Measurements from ENCODE around the gene ACADM. TPM values are rescaled to one million over a fixed set of nuclear protein-coding genes. Genes with fewer than 3 reads are reported as not detected.
"Not testable (repeated sequence)": the region's sequence is repeated elsewhere in the genome, so short reads cannot be mapped to it uniquely, and the experiment has no call there.

ACADM gene
- total RNA-seq, 2 experiments from 2014 or later = 33.9 to 40.7 TPM

DNA sequence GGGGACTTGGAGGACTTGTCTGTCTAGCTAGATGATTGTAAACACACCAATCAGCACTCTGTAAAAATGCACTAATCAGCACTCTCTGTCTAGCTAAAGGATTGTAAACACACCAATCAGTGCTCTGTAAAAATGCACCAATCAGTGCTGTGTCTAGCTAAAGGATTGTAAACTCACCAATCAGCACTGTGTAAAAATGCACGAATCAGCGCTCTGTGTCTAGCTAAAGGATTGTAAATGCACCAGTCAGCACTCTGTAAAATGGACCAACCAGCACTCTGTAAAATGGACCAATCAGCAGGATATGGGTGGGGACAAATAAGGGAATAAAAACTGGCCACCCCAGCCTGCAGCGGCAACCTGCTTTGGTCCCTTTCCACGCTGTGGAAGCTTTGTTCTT is 34.0 kb downstream of the ACADM start:
- peaks cover 43% of the 10 kb centered on the region for H3K36me3 Mint-ChIP-seq (ENCODE audit: low read depth)
- H3K4me3 Mint-ChIP-seq, POLR2A ChIA-PET, H3K27ac Mint-ChIP-seq, H3K4me1 Mint-ChIP-seq, H3K27me3 Mint-ChIP-seq, DNase-seq: not testable (repeated sequence)
- H3K9me3 Mint-ChIP-seq = peaks cover 13% of the 10 kb centered on the region
- CTCF ChIA-PET = interaction anchor here (1.1 kb wide), 1 partner anchor 15 kb away, joined by 4 read pairs; no protein-coding TSS in a partner anchor

DNA sequence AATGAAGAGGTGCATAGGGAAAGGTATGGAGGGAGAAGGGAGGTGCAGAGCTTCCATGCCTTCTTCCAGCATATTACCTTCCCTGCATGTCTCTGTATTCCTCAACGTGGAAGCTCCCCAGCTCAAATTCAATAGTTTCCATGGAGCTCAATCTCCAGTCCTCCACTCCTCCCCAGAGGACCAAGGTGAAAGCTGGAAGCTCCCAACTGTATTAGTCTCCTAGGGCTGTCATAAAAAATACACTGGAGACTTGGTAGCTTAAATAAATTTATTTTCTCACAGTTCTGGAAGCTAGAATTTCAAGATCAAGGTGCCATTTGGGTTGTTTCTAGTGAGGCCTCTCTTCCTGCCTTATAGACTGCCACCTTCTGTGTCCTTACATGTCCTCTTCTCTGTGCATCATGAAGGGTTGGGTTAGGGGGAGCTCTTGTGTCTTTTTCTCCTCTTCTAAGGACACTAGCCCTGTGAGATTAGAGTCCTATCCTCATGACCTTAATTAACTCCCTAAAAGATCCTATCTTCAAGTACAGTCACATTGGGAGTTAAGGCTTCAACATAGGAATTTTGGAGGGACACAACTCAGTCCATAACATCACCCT is 39.6 kb downstream of the ACADM start:
- Mint-ChIP-seq H3K27ac (no peak overlapping the region), H3K4me1 (no peaks in the 10 kb centered on the region), H3K4me3 (no peak overlapping the region), H3K36me3 (ENCODE audit: low read depth) (peaks cover 7% of the 10 kb centered on the region), H3K9me3 (no peaks in the 10 kb centered on the region), H3K27me3 (no peaks in the 10 kb centered on the region)
- no peak for DNase-seq
- ChIA-PET CTCF (interaction anchor here (0.8 to 1.2 kb wide), 2 partner anchors 9 kb away, joined by 3 read pairs; no protein-coding TSS in a partner anchor), POLR2A (no interaction called here)

DNA sequence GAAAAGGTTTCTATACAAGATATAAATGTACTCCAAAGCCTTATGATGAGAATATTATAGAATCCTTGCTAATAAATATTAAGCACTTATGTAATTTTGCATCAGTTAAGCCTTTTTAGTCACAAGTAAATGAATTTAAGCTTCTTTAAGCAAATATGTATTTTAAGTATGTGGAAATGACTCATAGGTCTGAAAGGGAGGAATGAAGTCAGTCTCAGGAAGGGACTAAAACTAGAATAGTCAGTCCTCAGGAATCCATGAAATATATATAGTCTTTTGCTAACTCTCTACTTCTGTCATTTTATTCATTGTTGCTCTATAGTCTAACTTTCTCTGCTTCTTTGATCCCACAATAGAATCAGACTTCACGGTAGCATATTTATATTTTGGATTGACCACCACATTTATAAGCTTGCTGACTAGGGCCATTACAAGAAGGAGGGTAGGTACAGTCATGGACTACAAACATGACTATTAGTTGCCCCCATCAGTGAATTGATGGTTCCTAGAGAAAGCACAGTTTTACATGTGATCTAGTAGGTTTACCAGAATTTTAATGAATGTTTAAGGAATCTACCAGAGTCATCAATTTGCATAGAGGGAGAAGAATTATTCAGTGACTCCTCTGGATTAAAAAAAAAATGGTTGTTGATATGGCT is 41.3 kb downstream of the ACADM start:
- H3K36me3 Mint-ChIP-seq (ENCODE audit: low read depth) = peaks cover 5% of the 10 kb centered on the region
- CTCF ChIA-PET = interaction anchor here (1.7 kb wide), 1 partner anchor 20 kb away, joined by 3 read pairs; no protein-coding TSS in a partner anchor
- H3K27ac Mint-ChIP-seq = no peak overlapping the region
- H3K4me1 Mint-ChIP-seq = no peaks in the 10 kb centered on the region
- no peak for DNase-seq
- no peaks in the 10 kb centered on the region for H3K27me3 Mint-ChIP-seq
- no peak overlapping the region for H3K4me3 Mint-ChIP-seq
- POLR2A ChIA-PET = no interaction called here
- no peaks in the 10 kb centered on the region for H3K9me3 Mint-ChIP-seq

DNA sequence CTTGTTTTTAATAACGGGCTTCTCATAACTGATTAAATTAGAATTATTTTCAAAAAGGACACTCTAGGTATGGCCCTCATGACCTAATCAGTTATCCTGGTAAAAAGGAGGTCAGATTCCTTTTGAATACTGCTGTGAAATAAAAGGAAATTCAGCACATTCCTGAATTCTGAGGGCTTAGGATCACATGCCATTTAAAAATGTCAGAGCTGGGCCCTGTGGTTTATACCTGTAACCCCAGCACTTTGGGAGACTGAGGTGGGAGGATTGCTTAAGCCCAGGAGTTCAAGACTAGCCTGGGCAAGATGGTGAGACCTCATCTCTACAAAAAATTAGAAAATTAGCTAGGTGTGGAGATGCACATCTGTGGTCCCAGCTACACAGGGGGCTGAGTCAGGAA is 43.5 kb downstream of the ACADM start:
- ChIA-PET POLR2A (no interaction called here), CTCF (interaction anchor here (1.0 kb wide), 1 partner anchor 17 kb away, joined by 3 read pairs; no protein-coding TSS in a partner anchor)
- H3K27me3 Mint-ChIP-seq = no peaks in the 10 kb centered on the region
- H3K27ac Mint-ChIP-seq = no peak overlapping the region
- H3K4me1 Mint-ChIP-seq = no peaks in the 10 kb centered on the region
- H3K4me3 Mint-ChIP-seq = no peak overlapping the region
- peaks cover 2% of the 10 kb centered on the region for H3K36me3 Mint-ChIP-seq (ENCODE audit: low read depth)
- no peaks in the 10 kb centered on the region for H3K9me3 Mint-ChIP-seq
- no peak for DNase-seq

DNA sequence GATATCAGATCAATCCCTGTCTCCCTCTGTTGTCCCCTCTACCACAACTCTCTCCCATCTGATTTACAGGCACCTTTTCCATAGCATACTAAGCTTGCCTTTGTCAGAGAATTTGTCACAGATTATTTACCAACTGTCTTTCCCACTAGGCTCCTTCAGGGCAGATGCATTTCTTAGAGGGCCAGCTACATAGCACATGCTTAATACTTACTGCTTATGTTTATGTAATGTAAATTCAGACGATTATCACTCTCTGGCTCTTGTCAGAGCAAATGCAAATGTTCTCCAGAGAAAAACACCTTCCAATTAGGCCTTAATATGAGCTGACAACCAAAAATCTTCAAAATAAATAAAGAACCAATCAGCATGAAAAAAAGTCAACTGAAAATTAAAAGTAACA is 46.3 kb downstream of the ACADM start:
- no peak for DNase-seq
- H3K9me3 Mint-ChIP-seq = no peaks in the 10 kb centered on the region
- H3K4me1 Mint-ChIP-seq = peaks cover 2% of the 10 kb centered on the region
- H3K4me3 Mint-ChIP-seq = no peak overlapping the region
- H3K36me3 Mint-ChIP-seq (ENCODE audit: low read depth) = no peaks in the 10 kb centered on the region
- peaks cover 2% of the 10 kb centered on the region for H3K27me3 Mint-ChIP-seq
- POLR2A ChIA-PET = no interaction called here
- H3K27ac Mint-ChIP-seq = no peak overlapping the region
- CTCF ChIA-PET = no interaction called here

DNA sequence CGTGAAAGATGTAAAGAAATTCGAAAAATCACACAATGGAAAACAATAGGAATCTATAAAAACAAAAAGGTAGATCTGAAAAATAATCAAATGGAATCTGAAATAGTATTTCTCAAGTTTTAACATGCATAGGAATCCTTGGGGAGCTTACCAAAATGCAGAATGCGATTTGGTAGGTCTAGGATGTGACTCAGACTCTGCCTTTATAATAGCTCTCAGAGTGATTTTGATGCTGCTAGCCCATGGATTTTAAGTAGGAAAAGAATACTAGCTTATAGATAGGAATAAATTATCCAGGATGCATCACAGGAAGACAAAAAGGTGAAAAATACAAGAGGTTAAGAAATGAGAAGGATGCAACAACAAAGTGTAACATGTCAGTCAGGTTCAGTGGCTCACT is 47.5 kb downstream of the ACADM start:
- no peak for DNase-seq
- Mint-ChIP-seq H3K27me3 (peaks cover 2% of the 10 kb centered on the region), H3K9me3 (no peaks in the 10 kb centered on the region), H3K4me1 (peaks cover 2% of the 10 kb centered on the region), H3K27ac (no peak overlapping the region), H3K4me3 (no peak overlapping the region), H3K36me3 (ENCODE audit: low read depth) (no peaks in the 10 kb centered on the region)
- ChIA-PET CTCF (no interaction called here), POLR2A (no interaction called here)

DNA sequence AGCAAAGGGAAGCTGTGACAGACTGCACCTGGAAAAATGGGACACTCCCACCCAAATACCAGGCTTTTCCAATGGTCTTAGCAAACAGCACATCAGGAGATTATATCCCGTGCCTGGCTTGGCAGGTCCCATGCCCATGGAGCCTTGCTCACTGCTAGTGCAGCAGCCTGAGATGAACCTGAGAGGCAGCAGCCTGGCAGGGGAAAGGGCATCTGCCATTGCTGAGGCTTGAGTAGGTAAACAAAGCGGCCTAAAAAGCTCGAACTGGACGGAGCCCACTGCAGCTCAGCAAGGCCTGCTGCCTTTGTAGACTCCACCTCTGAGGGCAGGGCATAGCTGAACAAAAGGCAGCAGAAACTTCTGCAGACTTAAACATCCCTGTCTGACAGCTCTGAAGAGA is 53.3 kb downstream of the ACADM start:
- POLR2A ChIA-PET; H3K4me3 Mint-ChIP-seq; H3K9me3 Mint-ChIP-seq; H3K36me3 Mint-ChIP-seq (ENCODE audit: low read depth); H3K4me1 Mint-ChIP-seq; DNase-seq; H3K27ac Mint-ChIP-seq: not testable (repeated sequence)
- CTCF ChIA-PET = interaction anchor here (0.6 kb wide), 1 partner anchor 61 kb away, joined by 3 read pairs; no protein-coding TSS in a partner anchor
- peaks cover 22% of the 10 kb centered on the region for H3K27me3 Mint-ChIP-seq

DNA sequence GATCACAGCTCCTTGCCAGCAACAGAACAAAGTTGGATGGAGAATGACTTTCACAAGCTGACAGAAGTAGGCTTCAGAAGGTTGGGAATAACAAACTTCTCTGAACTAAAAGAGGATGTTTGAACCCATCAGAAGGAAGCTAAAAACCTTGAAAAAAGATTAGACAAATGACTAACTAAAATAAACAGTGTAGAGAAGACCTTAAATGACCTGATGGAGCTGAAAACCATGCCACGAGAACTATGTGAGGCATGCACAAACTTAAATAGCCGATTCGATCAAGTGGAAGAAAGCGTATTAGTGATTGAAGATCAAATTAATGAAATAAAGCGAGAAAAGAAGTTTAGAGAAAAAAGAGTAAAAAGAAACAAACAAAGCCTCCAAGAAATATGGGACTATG is 54.2 kb downstream of the ACADM start:
- H3K4me3 Mint-ChIP-seq; H3K27ac Mint-ChIP-seq; H3K4me1 Mint-ChIP-seq; H3K9me3 Mint-ChIP-seq; H3K36me3 Mint-ChIP-seq (ENCODE audit: low read depth); POLR2A ChIA-PET; DNase-seq: not testable (repeated sequence)
- CTCF ChIA-PET = interaction anchor here (0.9 kb wide), 1 partner anchor 23 kb away, joined by 3 read pairs; no protein-coding TSS in a partner anchor
- H3K27me3 Mint-ChIP-seq = peaks cover 25% of the 10 kb centered on the region

DNA sequence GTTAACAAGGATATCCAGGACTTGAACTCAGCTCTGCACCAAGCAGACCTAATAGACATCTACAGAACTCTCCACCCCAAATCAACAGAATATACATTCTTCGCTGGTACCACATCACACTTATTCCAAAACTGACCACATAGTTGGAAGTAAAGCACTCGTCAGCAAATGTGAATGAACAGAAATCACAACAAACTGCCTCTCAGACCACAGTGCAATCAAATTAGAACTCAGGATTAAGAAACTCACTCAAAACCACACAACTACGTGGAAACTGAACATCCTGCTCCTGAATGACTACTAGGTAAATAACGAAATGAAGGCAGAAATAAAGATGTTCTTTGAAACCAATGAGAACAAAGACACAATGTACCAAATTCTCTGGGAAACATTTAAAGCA is 55.7 kb downstream of the ACADM start:
- H3K4me3 Mint-ChIP-seq; CTCF ChIA-PET; DNase-seq; POLR2A ChIA-PET; H3K36me3 Mint-ChIP-seq (ENCODE audit: low read depth); H3K27ac Mint-ChIP-seq; H3K4me1 Mint-ChIP-seq; H3K9me3 Mint-ChIP-seq: not testable (repeated sequence)
- H3K27me3 Mint-ChIP-seq = peaks cover 23% of the 10 kb centered on the region

DNA sequence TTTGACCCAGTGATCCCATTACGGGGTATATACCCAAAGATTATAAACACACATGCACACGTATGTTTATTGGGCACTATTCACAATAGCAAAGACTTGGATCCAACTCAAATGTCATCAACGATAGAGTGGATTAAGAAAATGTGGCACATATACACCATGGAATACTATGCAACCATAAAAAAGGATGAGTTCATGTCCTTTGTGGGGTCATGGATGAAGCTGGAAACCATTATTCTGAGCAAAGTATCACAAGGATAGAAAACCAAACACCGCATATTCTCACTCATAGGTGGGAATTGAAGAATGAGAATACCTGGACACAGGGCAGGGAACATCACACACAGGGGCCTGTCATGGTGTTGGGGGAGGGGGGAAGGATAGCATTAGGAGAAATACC is 59.4 kb downstream of the ACADM start:
- peaks cover 21% of the 10 kb centered on the region for H3K4me1 Mint-ChIP-seq
- POLR2A ChIA-PET, H3K9me3 Mint-ChIP-seq, CTCF ChIA-PET, DNase-seq: not testable (repeated sequence)
- peak overlapping the region; percentile 58 for H3K27ac Mint-ChIP-seq
- peak overlapping the region; percentile 38 for H3K4me3 Mint-ChIP-seq
- H3K27me3 Mint-ChIP-seq = peaks cover 18% of the 10 kb centered on the region
- peaks cover 23% of the 10 kb centered on the region for H3K36me3 Mint-ChIP-seq (ENCODE audit: low read depth)

DNA sequence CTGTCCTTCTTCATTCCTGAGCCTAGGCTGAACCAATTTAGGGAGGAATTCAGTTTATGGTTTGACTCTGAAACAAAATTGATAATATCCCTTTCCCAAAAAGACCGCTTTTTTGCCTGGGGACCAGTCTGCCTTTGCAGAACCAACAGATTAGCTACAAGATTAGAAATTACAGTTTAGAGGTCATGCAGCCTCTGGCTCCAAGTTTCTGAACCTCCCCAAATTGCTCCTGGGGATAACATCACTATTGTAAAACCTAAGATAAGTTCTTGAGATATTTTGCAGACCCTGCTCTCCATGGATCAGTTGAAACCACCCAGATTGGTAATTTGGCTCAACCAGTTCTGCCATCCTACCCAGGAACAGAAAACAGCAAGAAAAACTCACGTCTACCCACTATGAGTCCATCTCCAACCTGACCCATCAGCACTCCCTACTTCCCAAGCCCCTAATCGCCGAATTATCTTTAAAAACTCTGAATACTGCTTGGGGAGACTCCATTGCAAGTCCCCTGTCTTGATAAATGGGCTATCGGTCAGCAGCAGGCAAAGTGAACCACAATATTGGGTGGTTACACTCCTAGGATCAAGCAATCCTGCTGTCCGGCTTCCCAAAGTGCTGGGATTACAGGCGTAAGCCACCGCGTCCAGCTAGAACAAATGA is 60.9 kb downstream of the ACADM start:
- peaks cover 37% of the 10 kb centered on the region for H3K36me3 Mint-ChIP-seq (ENCODE audit: low read depth)
- peak overlapping the region; percentile 94 for H3K4me3 Mint-ChIP-seq
- peaks cover 9% of the 10 kb centered on the region for H3K27me3 Mint-ChIP-seq
- POLR2A ChIA-PET = no interaction called here
- no peak for DNase-seq
- H3K9me3 Mint-ChIP-seq = no peaks in the 10 kb centered on the region
- H3K27ac Mint-ChIP-seq = peak overlapping the region; percentile 98
- CTCF ChIA-PET = interaction anchor here (0.5 to 1.5 kb wide), 3 partner anchors 9 to 93 kb away, joined by 3 to 5 read pairs (median 3); no protein-coding TSS in a partner anchor
- H3K4me1 Mint-ChIP-seq = peaks cover 36% of the 10 kb centered on the region

DNA sequence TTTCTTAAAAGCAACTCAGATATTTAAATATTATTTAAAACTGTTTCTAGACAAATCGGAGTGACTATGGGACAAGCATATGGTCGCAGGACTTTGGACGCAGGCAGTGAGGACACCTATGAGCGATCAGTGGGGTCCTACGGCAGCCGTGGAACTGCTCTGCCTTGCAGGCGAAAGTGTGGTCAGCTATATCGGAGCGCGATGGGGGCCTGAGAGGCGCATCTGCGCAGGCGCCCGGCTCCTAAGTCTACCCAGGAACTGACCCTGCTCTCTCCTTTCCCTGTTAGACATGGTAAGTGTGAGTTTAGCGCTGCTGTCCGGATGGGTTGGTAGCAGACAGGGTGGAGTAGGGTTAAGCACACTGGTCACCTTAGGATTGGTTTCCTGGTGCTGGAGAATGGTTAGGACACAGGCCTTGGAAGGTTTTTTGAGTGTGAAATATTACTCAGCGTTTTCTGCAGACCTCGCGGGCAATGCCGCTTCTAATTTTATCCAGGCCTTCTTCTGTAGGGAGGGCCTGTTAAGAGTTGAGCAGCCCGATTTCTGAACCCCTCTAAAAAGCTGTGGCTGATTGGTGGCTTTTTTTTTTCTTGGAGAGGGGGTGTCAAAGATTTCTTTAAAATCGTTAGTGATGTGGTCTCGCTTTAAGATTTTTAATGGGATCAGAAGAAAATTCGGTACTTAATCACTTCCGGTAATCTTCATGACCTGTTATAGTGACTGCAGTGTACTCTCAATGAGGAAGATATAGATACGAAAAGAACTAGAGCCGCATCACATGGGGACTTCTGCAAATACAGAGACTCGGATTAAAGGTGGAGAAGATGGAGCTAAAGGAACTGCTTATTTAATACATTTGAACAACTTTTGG is 61.7 kb downstream of the ACADM start, which contains the start of gene RABGGTB:
RABGGTB (plus strand) TSS at position 274 of the 871 bp plus-strand sequence; CDS start at position 290, 16 bp downstream.
- Mint-ChIP-seq H3K36me3 (ENCODE audit: low read depth) (peaks cover 44% of the 10 kb centered on the region), H3K4me3 (peak within 1 kb of the TSS; percentile 94), H3K4me1 (peaks cover 44% of the 10 kb centered on the region), H3K27me3 (peaks cover 6% of the 10 kb centered on the region), H3K27ac (peak within 1 kb of the TSS; percentile 98), H3K9me3 (no peaks in the 10 kb centered on the region)
- CTCF ChIA-PET = interaction anchor here (0.5 to 1.5 kb wide), 3 partner anchors 10 to 154 kb away, joined by 3 to 5 read pairs (median 3); no protein-coding TSS in a partner anchor
- POLR2A ChIA-PET = no interaction called here
- DNase-seq = peak; percentile 95
